HL-60/S4 treated with retinoic acid at 250 ng/mL for 4 days and 3 days (cell line): ENCODE data around the gene KRT222.

Experiments
- in situ Hi-C: fragments of 300-500 bp; cut with MboI; formaldehyde crosslinking; loops from 2 replicates; pipeline ENCODE4 v1.7.0; 2022; ENCODE audit warnings: low sequenced_read_pairs

KRT222 gene

GRCh38 chr17:40615841-40616476, 49.0 kb downstream of the KRT222 start:
- in situ Hi-C loops: no loop called here

GRCh38 chr17:40615068-40615840, 49.7 kb downstream of the KRT222 start:
- in situ Hi-C loops: no loop called here

- in situ Hi-C loops: no loop called here
Observed at GRCh38 chr17:40614431-40615067, 50.4 kb downstream of the KRT222 start.

GRCh38 chr17:40613467-40614154, 51.4 kb downstream of the KRT222 start:
- in situ Hi-C loops: no loop called here

GRCh38 chr17:40612599-40613244, 52.3 kb downstream of the KRT222 start:
- in situ Hi-C loops: no loop called here

GRCh38 chr17:40611840-40612474, 53.0 kb downstream of the KRT222 start:
- in situ Hi-C loops: no loop called here

- in situ Hi-C loops: no loop called here
Observed at GRCh38 chr17:40610359-40610758, 54.6 kb downstream of the KRT222 start.

GRCh38 chr17:40608061-40608581, 56.9 kb downstream of the KRT222 start:
- in situ Hi-C loops: no loop called here

GRCh38 chr17:40607641-40608040, 57.3 kb downstream of the KRT222 start:
- in situ Hi-C loops: no loop called here

GRCh38 chr17:40606548-40607353, 58.2 kb downstream of the KRT222 start:
- in situ Hi-C loops: no loop called here

- in situ Hi-C loops: no loop called here
Observed at GRCh38 chr17:40605306-40605705, 59.7 kb downstream of the KRT222 start.
